ENCODE measurements around the gene RNF44. TPM values are rescaled to one million over a fixed set of nuclear protein-coding genes. Genes with fewer than 3 reads are reported as not detected.

The RNF44 gene
- total RNA-seq, 2 donors from 2014 or later = 58.2 to 67.5 TPM

GRCh38 chr5:176514244-176514950 is 22.8 kb downstream of the RNF44 start:
- H3K36me3 ChIP-seq = no peaks in the 10 kb centered on the region
- no peak for TF ChIP-seq CTCF (IDR thresholded peaks at IDR 0.05)
- no peaks in the 10 kb centered on the region for H3K9me3 ChIP-seq
- H3K9ac ChIP-seq (ENCODE audit: low read depth in 2 of 2, low read length in 2 of 2) = no peak overlapping the region
- intact Hi-C loops (cut with DNase I) = no loop called here
- H3K27me3 ChIP-seq = no peaks in the 10 kb centered on the region
- no peak for DNase-seq
- no peak overlapping the region for H3K4me3 ChIP-seq
- H3K4me1 ChIP-seq = no peaks in the 10 kb centered on the region
- no peak overlapping the region for H3K27ac ChIP-seq

- H3K36me3 ChIP-seq = no peaks in the 10 kb centered on the region
- DNase-seq = no peak
- H3K27me3 ChIP-seq = no peaks in the 10 kb centered on the region
- no peaks in the 10 kb centered on the region for H3K4me1 ChIP-seq
- no peak overlapping the region for H3K27ac ChIP-seq
- no peak for TF ChIP-seq CTCF (IDR thresholded peaks at IDR 0.05)
- H3K4me3 ChIP-seq = no peak overlapping the region
- intact Hi-C loops (cut with DNase I) = no loop called here
- H3K9me3 ChIP-seq = no peaks in the 10 kb centered on the region
- H3K9ac ChIP-seq (ENCODE audit: low read depth in 2 of 2, low read length in 2 of 2) = no peak overlapping the region
Measured at GRCh38 chr5:176513788-176514187, 23.4 kb downstream of the RNF44 start.

- intact Hi-C loops (cut with DNase I) = no loop called here
- Histone ChIP-seq H3K27me3 (no peaks in the 10 kb centered on the region), H3K4me3 (no peak overlapping the region), H3K36me3 (peaks cover 5% of the 10 kb centered on the region), H3K4me1 (no peaks in the 10 kb centered on the region), H3K27ac (no peak overlapping the region), H3K9ac (ENCODE audit: low read depth in 2 of 2, low read length in 2 of 2) (no peak overlapping the region), H3K9me3 (no peaks in the 10 kb centered on the region)
- DNase-seq = no peak
- no peak for TF ChIP-seq CTCF (IDR thresholded peaks at IDR 0.05)
Measured at GRCh38 chr5:176508603-176509002, 28.6 kb downstream of the RNF44 start.

- peaks cover 5% of the 10 kb centered on the region for H3K36me3 ChIP-seq
- no peak for TF ChIP-seq CTCF (IDR thresholded peaks at IDR 0.05)
- H3K9ac ChIP-seq (ENCODE audit: low read depth in 2 of 2, low read length in 2 of 2) = no peak overlapping the region
- no peak for DNase-seq
- H3K27ac ChIP-seq = no peak overlapping the region
- H3K4me3 ChIP-seq = no peak overlapping the region
- H3K9me3 ChIP-seq = no peaks in the 10 kb centered on the region
- H3K4me1 ChIP-seq = no peaks in the 10 kb centered on the region
- intact Hi-C loops (cut with DNase I) = no loop called here
- H3K27me3 ChIP-seq = no peaks in the 10 kb centered on the region
Measured at GRCh38 chr5:176507911-176508310, 29.3 kb downstream of the RNF44 start.

- Histone ChIP-seq H3K9me3 (no peaks in the 10 kb centered on the region), H3K4me1 (no peaks in the 10 kb centered on the region), H3K9ac (ENCODE audit: low read depth in 2 of 2, low read length in 2 of 2) (no peak overlapping the region), H3K27me3 (no peaks in the 10 kb centered on the region), H3K27ac (no peak overlapping the region), H3K4me3 (no peak overlapping the region), H3K36me3 (peaks cover 24% of the 10 kb centered on the region)
- no peak for TF ChIP-seq CTCF (IDR thresholded peaks at IDR 0.05)
- DNase-seq = no peak
- intact Hi-C loops (cut with DNase I) = no loop called here
Measured at GRCh38 chr5:176503496-176503895, 33.7 kb downstream of the RNF44 start.
